HepG2 (cell line): Measurements from ENCODE around the gene RNF183. TPM values are rescaled to one million over a fixed set of nuclear protein-coding genes. Genes with fewer than 3 reads are reported as not detected.

Experiments
- ADNP ChIP-seq: sonication (generic); formaldehyde crosslinking; IDR thresholded peaks from 2 replicates; pipeline ENCODE4 v1.4.0; 2020; ENCODE audit warnings: missing genetic modification reagents
- BHLHE40 ChIP-seq: IDR thresholded peaks from 2 replicates; pipeline ENCODE4 v1.6.1; 2011; ENCODE audit warnings: low read length, improper control_type of control experiment
- BRD4 ChIP-seq: sonication (generic); formaldehyde crosslinking; IDR thresholded peaks from 2 replicates; pipeline ENCODE4 v1.4.0; 2020; ENCODE audit warnings: missing genetic modification reagents
- HNF1B ChIP-seq: sonication (generic); formaldehyde crosslinking; IDR thresholded peaks from 2 replicates; pipeline ENCODE4 v1.5.1; 2020; ENCODE audit warnings: mild to moderate bottlenecking, moderate library complexity, missing genetic modification reagents
- HOXA3 ChIP-seq: sonication (generic); formaldehyde crosslinking; IDR thresholded peaks from 2 replicates; pipeline ENCODE4 v1.5.0; 2020; ENCODE audit warnings: missing genetic modification reagents
- JUNB ChIP-seq: sonication (generic); formaldehyde crosslinking; IDR thresholded peaks from 2 replicates; pipeline ENCODE4 v1.8.0; 2022; ENCODE audit warnings: missing genetic modification reagents, mild to moderate bottlenecking, borderline replicate concordance
- MEIS2 ChIP-seq: sonication (generic); formaldehyde crosslinking; IDR thresholded peaks from 2 replicates; pipeline ENCODE4 v1.9.0; 2021; ENCODE audit warnings: mild to moderate bottlenecking, missing genetic modification reagents
- MLX ChIP-seq: IDR thresholded peaks from 2 replicates; pipeline ENCODE4 v1.6.1; 2016
- PHF5A ChIP-seq: IDR thresholded peaks from one replicate; pipeline ENCODE4 v1.6.1; 2018; ENCODE audit warnings: low read depth, missing genetic modification reagents; ENCODE audit not compliant: unreplicated experiment
- PLSCR1 ChIP-seq: sonication (generic); formaldehyde crosslinking; IDR thresholded peaks from 2 replicates; pipeline ENCODE4 v1.5.0; 2020; ENCODE audit warnings: missing genetic modification reagents, mild to moderate bottlenecking, borderline replicate concordance
- TBX3 ChIP-seq: fragments of 450-650 bp; IDR thresholded peaks from 2 replicates; pipeline ENCODE4 v1.6.1; 2017; ENCODE audit warnings: antibody characterized with exemption, mild to moderate bottlenecking, inconsistent platforms, borderline replicate concordance
- U2AF1 ChIP-seq: fragments of 200-400 bp; formaldehyde crosslinking; optimal IDR thresholded peaks from 2 replicates; pipeline ENCODE3; 2017; ENCODE audit warnings: mild to moderate bottlenecking, low read depth, low read length
- ZBTB8A ChIP-seq: sonication (generic); formaldehyde crosslinking; IDR thresholded peaks from 2 replicates; pipeline ENCODE4 v1.4.0; 2020; ENCODE audit warnings: mild to moderate bottlenecking, low read depth, missing genetic modification reagents, borderline replicate concordance
- ZNF33B ChIP-seq: sonication (generic); formaldehyde crosslinking; IDR thresholded peaks from 2 replicates; pipeline ENCODE4 v1.5.1; 2020; ENCODE audit warnings: mild to moderate bottlenecking, missing genetic modification reagents
- ZNF451 ChIP-seq: sonication (generic); formaldehyde crosslinking; IDR thresholded peaks from 2 replicates; pipeline ENCODE4 v1.5.0; 2020; ENCODE audit warnings: mild to moderate bottlenecking, missing genetic modification reagents
- ZNF567 ChIP-seq: sonication (generic); formaldehyde crosslinking; IDR thresholded peaks from 2 replicates; pipeline ENCODE4 v1.8.1; 2023; ENCODE audit warnings: mild to moderate bottlenecking, missing genetic modification reagents, borderline replicate concordance
- ZNF598 ChIP-seq: sonication (generic); formaldehyde crosslinking; IDR thresholded peaks from 2 replicates; pipeline ENCODE4 v1.5.1; 2020; ENCODE audit warnings: mild to moderate bottlenecking, missing genetic modification reagents, borderline replicate concordance
- polyA plus RNA-seq, 8 experiments: library from polyadenylated mRNA; depleted of rRNA in 3 of 8; stranded (reverse) in 7 of 8; unstranded in 1 of 8; fragments of >200 nt; fragmentation: Illumina TruSeq in 4 of 8; extraction: Trizol in 4 of 8; gene quantifications; 2 replicates each; pipeline versions ENCODE4 v1.2.1 to v1.2.3, GENCODE V29; 2011 to 2016; ENCODE audit warnings: low read depth in 4 of 8, missing spikeins in 1 of 8, mixed read lengths in 1 of 8; ENCODE audit not compliant: insufficient read depth in 1 of 8
- total RNA-seq, 5 experiments: library from RNA; depleted of rRNA; stranded (reverse); fragments of >200 nt; fragmentation: Illumina TruSeq; extraction: Trizol; gene quantifications; 2 replicates each; pipeline ENCODE4 v1.2.3, GENCODE V29; 2016; ENCODE audit warnings: low read depth in 1 of 5
- TF ChIP-seq, protein P1 (sequence below): sonication (generic); formaldehyde crosslinking; IDR thresholded peaks from 2 replicates; pipeline ENCODE4 v1.4.0; 2020; ENCODE audit warnings: mild to moderate bottlenecking, missing genetic modification reagents
- TF ChIP-seq, protein P2 (sequence below): sonication (generic); formaldehyde crosslinking; IDR thresholded peaks from 2 replicates; pipeline ENCODE4 v1.4.0; 2020; ENCODE audit warnings: mild to moderate bottlenecking, missing genetic modification reagents

RNF183 gene
- total and polyA plus RNA-seq, 2 of the 13 experiments (the other 11 are each of a cell fraction or from before 2014, with no cell fraction given): 0.13 to 6.5 TPM

DNA sequence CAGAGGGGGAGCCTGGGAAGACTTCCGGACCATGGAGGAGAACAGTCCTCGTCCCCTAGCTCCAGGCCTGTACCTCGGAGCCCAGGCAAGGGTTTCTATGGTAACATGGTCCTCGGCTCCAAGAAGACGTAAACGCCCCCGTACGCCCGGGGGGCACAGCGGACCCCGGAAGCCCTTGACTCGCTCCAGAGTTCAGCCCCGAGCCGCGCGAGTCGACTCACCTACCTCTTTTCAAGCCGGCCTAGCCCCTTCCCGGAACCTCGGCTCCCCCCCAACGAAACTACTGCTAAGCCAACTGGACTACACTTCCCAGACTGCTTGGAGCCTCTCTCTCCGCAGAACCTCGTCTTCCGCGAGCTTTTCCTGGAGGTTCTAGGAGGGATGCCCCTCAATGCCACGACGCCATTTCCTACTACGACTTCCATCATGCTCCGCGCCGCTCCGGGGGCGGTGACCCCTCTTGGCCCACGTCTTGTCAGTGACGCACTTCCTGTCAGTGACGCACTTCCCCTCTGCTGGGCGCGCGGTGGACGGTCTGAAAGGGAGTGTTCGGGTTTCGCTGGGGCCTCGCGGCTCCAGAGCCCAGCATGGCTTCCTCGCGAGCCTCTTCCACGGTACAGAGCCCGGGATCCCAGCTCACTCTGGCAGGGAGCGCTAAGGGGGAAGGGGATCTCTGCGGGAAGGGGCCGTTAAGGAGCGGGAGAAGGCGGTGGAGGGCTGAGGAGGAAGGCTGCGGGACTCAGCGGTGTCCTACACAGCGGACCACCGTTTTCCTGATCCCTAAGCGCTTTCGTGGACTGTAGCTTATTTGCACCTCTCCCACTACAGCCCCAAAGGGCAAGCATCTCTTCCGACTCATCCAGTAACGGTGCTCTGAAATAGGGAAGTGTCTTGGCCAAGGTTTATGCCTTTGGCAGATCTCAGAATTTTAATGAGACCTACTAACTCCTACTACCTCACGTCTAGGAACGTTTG is 27.7 kb downstream of the RNF183 start, which contains the start of the genes CDC26 and PRPF4 (continued):
- TF ChIP-seq, protein P1, sequence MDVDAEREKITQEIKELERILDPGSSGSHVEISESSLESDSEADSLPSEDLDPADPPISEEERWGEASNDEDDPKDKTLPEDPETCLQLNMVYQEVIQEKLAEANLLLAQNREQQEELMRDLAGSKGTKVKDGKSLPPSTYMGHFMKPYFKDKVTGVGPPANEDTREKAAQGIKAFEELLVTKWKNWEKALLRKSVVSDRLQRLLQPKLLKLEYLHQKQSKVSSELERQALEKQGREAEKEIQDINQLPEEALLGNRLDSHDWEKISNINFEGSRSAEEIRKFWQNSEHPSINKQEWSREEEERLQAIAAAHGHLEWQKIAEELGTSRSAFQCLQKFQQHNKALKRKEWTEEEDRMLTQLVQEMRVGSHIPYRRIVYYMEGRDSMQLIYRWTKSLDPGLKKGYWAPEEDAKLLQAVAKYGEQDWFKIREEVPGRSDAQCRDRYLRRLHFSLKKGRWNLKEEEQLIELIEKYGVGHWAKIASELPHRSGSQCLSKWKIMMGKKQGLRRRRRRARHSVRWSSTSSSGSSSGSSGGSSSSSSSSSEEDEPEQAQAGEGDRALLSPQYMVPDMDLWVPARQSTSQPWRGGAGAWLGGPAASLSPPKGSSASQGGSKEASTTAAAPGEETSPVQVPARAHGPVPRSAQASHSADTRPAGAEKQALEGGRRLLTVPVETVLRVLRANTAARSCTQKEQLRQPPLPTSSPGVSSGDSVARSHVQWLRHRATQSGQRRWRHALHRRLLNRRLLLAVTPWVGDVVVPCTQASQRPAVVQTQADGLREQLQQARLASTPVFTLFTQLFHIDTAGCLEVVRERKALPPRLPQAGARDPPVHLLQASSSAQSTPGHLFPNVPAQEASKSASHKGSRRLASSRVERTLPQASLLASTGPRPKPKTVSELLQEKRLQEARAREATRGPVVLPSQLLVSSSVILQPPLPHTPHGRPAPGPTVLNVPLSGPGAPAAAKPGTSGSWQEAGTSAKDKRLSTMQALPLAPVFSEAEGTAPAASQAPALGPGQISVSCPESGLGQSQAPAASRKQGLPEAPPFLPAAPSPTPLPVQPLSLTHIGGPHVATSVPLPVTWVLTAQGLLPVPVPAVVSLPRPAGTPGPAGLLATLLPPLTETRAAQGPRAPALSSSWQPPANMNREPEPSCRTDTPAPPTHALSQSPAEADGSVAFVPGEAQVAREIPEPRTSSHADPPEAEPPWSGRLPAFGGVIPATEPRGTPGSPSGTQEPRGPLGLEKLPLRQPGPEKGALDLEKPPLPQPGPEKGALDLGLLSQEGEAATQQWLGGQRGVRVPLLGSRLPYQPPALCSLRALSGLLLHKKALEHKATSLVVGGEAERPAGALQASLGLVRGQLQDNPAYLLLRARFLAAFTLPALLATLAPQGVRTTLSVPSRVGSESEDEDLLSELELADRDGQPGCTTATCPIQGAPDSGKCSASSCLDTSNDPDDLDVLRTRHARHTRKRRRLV (CRISPR knock-in tag): no peak
- TF ChIP-seq PLSCR1 (CRISPR knock-in tag): no peak
- peak; percentile 76; the same call in 1 of the 2 replicates for TF ChIP-seq HNF1B
- peak; percentile 80 for TF ChIP-seq ZNF451
- TF ChIP-seq PHF5A (CRISPR knock-in tag): no peak
- 0 out of 2 replicates have a peak, but pooled peaks have one; percentile 23 for TF ChIP-seq MLX (CRISPR knock-in tag)
- TF ChIP-seq ZNF598: peak; percentile 62; the same call in 1 of the 2 replicates
- TF ChIP-seq ADNP (CRISPR knock-in tag): no peak
- no peak for TF ChIP-seq TBX3
- TF ChIP-seq MEIS2 (CRISPR knock-in tag): no peak
- TF ChIP-seq BHLHE40: no peak
- TF ChIP-seq ZNF567: peak; percentile 87; the same call in 1 of the 2 replicates
- TF ChIP-seq, protein P2, sequence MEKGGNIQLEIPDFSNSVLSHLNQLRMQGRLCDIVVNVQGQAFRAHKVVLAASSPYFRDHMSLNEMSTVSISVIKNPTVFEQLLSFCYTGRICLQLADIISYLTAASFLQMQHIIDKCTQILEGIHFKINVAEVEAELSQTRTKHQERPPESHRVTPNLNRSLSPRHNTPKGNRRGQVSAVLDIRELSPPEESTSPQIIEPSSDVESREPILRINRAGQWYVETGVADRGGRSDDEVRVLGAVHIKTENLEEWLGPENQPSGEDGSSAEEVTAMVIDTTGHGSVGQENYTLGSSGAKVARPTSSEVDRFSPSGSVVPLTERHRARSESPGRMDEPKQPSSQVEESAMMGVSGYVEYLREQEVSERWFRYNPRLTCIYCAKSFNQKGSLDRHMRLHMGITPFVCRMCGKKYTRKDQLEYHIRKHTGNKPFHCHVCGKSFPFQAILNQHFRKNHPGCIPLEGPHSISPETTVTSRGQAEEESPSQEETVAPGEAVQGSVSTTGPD (CRISPR knock-in tag): no peak; the same call in 1 of the 2 replicates
- TF ChIP-seq BRD4 (CRISPR knock-in tag): no peak
- TF ChIP-seq HOXA3 (CRISPR knock-in tag): peak; percentile 97
- no peak for TF ChIP-seq U2AF1
- no peak for TF ChIP-seq JUNB (CRISPR knock-in tag)
- peak; percentile 60; the same call in 1 of the 2 replicates for TF ChIP-seq ZNF33B (CRISPR knock-in tag)
- TF ChIP-seq ZBTB8A (CRISPR knock-in tag): no peak
